HG02870 (cell line): ENCODE data around the gene GEMIN2.
"Not testable (repeated sequence)": the region's sequence is repeated elsewhere in the genome, so short reads cannot be mapped to it uniquely, and the experiment has no call there.

ENCODE experiments used
- ATAC-seq: cut with Tn5 transposase; IDR thresholded peaks from one replicate; pipeline ENCODE4 v1.9.1; 2021; ENCODE audit warnings: mild to moderate bottlenecking, moderate library complexity; ENCODE audit not compliant: unreplicated experiment

Gene GEMIN2

DNA sequence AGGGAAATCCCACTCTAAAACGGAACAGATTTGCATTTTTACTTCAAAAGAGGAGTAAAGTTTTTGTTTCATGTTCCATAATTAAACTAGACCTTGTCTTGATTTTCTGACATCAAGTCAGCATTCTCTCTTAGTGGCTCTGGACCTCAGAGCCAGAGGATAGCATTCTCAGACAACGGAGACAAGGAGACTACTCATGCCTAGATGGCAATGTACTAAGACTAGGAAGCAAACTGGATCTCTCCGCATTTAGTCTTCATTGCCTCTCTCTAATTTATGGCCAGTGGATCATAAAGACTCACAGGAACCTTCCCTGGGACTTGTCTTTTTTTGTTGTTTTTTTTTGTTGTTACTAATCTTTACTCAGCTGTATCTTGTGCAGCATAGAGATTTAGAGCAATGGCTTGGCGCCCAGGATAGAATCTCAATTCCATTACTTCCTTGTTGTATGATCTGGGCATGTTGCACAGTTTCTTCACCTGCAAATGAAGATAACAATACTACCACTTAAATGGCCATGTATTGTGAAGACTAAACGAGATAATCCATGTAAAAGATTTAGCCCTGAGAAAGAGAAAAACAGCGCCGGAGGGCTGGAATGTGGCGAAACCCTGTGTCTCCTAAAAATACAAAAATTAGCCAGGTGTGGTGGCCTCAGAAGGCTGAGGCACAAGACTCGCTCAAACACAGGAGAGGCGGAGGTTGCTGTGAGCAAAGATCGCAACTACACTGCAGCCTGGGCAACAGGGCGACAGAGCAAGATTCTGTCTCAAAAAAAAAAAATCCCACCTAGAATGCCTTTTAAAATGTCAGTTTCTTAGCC, 4.0 kb upstream of the GEMIN2 start:
- no peak for ATAC-seq

DNA sequence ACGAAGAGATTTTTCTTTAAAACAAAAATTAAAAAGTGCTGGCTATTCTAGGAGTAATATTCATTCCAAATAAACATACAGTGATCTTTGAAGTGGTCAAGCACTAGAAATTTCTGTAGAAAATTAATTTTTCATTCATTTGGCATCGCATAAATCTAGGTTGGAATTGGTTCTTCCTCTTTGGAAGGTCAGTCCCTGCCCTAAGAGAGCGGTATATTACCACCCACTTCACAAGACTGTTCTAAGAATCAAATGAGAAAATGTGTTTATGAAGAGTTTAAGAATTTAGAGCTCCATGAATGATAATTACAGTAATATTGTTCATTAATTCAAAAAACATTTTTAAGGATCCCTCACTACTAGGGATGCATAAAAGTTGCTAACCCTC, 444 bp upstream of the GEMIN2 start:
- ATAC-seq, result no peak

DNA sequence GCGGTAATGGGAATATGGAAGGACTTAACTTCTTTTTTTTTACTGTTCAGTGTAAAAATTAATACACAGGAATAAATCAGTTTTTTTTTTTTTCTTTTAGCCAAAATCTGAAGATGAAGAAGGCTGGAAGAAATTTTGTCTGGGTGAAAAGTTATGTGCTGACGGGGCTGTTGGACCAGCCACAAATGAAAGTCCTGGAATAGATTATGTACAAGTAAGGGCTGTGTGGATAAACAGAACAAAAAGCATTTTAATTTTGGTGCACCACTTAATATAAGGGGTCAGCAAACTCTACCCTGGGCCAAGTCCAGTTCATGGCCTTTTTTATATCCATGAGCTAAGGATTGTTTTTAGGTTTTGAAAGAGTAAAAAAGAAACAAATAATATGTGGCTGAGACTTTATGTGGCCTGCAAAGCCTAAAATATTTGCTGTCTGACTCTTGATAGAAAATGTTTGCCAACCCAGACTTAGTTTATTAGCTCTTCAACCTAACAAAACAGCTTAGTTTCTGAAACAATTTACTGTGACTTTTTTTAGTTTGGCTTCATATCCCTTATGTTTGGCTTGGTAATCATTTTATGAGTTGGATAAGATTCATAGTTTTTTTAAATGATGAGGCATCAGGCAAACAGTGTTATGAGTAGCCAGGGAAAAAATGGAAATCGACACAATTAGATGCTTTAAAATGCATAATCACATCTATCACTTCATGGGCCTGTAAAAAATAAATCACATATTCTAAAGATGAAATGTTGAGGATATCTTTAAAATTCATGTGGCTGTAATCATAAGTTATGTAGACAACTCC, 8.4 kb downstream of the GEMIN2 start:
- no peak for ATAC-seq

DNA sequence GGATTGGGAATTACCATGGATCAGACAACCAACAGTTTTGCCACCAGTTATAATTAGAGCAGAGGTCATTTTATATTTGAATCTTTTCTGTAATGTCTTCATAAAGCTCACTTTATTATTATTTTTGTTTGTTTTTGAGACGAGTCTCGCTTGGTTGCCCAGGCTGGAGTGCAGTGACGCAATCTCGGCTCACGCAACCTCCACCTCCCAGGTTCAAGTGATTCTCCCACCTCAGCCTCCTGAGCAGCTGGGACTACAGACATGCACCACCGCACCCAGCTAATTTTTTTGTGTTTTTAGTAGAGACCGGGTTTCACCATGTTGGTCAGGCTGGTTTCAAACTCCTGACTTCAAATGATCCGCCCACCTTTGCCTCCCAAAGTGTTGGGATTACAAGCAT, 23.7 kb downstream of the GEMIN2 start:
- ATAC-seq, result not testable (repeated sequence)

DNA sequence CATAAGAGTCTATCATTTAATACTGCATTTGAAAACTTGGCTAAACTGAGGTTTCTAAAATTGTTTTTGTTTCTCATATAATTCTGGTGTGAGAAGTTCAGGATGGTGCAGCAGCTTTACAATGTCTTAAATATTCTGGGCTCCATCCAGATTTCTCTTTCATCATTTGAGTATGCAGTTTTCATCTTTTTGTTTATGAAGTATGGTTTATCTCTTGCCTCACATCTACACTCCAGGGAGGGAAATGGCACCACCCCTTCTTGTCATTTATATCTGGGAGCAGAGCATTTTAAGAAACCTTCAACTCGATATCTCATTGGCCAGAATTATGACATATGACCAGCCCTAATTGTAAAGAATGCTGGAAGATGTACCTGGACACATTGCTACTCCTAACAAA, 24.3 kb downstream of the GEMIN2 start:
- ATAC-seq, result no peak

DNA sequence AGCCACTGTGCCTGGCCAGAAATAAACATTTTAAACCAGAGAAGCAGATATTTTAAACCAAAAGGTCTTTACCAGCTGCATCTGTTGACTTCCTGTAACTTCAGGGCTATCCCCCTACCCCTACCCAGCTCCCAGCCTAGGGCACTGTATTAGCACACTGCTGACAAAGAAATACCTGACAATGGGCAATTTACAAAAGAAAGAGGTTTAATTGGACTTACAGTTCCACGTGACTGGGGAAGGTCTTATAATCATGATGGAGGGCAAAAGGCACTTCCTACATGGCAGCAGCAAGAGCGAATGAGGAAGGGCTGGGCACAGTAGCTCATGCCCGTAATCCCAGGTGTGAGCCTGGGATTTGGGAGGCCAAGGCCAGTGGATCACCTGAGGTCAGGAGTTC, 26.0 kb downstream of the GEMIN2 start:
- no peak for ATAC-seq

DNA sequence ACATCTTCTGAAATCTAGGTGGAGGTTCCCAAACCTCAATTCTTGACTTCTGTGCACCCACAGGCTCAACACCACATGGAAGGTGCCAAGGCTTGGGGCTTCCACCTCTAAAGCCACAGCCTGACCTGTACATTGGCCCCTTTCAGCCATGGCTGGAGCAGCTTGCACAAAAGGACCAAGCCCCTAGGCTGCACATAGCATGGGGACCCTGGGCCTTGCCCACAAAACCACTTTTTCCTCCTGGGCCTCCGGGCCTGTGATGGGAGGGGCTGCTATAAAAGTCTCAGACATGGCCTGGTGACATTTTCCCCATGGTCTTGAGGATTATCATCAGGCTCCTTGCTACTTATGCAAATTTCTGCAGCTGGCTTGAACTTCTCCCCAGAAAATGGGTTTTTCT, 27.5 kb downstream of the GEMIN2 start:
- not testable (repeated sequence) for ATAC-seq

DNA sequence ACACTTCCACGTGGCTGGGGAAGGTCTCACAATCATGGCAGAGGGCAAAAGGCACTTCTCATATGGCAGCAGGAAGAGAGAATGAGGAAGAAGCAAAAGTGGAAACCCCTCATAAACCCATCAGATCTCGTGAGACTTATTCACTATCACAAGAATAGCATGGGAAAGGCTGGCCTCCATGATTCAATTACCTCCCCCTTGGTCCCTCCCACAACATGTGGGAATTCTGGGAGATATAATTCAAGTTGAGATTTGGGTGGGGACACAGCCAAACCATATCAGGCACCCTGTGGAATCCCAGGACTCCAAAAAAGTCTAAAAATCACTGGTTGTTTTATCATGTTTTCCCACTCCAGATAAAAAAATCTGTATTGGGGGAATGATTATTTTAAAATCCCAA, 29.1 kb downstream of the GEMIN2 start:
- not testable (repeated sequence) for ATAC-seq

DNA sequence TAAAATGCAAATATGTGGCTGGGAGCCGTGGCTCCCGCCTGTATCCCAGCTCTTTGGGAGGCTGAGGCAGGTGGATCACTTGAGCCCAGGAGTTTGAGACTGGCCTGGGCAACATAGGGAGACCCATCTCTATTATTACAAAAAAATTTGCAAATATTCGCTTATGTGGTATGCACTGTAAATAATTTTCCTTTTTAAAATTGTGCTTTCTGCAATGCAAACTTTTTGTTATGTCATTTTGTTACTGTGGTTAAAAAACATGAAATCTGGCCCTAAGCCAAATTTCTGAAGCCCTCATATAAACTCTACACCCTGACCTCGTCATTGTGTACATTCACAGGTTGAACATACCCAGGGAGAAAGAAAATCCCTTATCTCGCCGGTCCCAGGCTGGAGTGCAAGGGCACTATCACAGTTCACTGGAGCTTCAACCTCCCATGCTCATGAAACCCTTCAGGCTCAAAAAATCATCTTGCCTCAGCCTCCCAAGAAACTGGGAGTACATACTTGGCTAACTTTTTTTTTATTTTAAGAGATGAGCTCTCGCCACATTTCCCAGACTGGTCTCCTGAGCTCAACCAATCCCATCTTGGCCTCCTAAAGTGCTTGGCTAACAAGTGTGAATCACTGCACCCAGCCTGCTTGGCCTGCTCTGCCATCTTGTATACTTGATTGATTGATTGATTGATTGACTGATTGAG, 31.3 kb downstream of the GEMIN2 start:
- ATAC-seq, result no peak

DNA sequence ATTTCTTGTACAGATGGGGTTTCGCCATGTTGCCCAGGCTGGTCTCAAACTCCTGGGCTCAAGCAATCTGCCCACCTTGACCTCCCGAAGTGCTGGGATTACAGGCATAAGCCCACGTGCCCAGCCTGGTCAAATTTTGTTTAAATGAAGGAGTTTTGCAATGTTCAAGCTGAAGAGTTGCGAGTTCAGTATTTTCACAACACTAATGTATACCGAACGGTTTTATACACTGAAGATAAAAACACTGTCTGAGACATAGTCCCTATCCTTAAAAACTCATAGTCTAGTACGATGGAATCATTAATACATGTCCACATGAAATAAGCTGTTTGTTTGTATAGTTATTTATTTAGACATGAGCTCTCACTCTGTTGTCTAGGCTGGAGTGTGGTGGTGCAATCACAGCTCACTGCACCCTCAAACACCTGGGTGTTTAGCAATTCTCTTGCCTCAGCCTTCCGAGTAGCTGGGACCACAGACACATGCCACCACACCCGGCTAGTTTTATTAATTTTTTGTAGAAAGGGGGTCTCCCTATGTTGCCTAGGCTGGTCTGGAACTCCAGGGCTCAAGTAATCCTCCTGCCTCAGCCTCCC, 40.6 kb downstream of the GEMIN2 start:
- no peak for ATAC-seq

DNA sequence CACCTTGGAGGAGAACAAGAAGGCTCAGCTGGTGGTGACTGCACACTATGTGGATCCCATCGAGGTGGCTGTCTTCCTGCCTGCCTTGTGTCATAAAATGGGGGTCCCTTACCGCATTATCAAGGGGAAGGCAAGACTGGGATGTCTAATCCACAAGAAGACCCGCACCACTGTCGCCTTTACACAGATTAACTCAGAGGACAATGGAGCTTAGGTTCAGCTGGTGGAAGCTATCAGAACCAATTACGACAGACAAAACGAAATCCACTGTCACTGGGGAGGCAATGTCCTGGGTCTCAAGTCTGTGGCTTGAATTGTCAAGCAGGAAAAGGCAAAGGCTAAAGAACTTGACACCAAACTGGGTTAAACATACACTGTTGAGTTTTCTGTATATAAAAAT, 43.4 kb downstream of the GEMIN2 start:
- no peak for ATAC-seq

DNA sequence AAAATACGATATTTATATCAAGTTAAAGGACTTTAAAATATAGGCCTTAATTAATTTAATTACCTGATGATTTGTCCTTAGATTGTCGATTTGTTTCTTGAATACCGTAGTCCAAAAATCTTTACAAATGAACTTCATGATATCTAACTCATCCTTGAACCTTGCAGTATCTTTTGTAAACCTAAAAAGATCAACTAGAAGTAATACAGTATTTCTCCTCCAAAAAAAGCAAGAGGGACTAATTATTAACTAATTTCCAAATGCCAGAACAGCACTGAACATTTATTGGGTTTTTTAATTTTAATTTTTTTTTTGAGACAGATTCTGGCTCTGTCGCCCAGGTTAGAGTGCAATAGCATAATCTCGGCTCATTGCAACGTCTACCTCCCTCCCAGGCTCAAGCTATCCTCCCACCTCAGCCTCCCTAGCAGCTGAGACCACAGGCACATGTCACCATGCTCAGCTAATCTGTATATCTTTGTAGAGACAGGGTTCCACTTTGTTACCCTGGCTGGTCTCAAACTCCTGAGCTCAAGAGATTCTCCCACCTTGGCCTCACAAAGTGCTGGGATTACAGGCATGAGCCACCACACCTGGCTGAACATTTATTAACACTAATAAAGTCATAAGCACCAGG, 44.2 kb downstream of the GEMIN2 start:
- no peak for ATAC-seq

DNA sequence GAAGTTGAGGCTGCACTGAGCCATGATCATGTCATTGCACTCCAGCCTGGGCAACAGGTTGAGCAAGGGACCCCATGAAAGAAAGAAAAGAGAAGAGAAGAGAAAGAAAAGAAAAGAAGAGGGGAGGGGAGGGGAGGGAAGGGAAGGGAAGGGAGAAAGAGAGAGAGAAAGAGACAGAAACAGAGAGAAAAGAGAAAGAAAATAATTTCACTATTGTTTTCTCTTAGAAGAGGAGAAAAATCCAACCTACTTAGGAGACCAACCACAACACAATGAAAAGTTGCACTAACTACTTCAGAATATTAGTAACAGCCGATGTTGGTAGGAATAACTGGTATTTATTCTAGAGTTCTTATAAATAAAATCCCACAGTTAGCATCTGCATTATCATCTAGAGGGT, 46.4 kb downstream of the GEMIN2 start:
- no peak for ATAC-seq

DNA sequence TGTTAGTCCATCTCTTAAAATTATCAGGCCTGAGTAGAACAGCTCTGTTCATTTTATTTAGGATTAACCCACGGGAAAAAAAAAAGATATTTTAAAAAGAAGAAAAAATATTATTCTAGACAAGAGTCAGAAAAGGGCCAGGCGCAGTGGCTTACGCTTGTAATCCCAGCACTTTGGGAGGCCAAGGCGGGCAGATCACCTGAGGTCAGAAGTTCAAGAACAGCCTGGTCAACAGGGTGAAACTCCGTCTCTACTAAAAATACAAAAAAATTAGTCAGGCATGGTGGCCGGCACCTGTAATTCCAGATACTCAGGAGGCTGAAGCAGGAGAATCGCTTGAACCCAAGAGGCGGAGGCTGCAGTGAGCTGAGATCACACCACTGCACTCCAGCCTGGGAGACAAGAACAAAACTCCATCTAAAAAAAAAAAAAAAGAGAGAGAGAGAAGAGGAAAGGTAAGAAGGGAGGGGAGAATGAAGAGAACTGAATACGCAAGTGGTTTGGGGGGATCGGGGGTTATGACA, 53.7 kb downstream of the GEMIN2 start:
- ATAC-seq, result not testable (repeated sequence)

DNA sequence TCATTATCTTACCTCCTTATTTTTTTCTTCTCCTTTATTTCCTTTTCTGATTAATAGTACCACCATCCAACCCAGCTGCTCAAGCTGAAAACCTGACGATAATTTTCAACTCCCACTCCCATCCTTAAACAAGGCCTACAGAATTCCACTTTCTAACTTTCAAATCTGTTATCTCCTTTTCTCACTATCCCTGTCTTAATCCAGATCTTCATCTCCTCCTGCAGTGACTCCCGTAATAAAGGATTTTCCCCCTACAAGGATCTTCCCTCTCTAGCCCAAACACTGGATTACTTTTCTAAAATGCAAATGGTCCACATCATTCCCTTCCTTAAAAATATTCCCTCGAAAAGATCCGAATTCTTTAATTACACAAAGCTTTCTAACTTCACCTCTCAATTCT, 54.5 kb downstream of the GEMIN2 start:
- ATAC-seq, result no peak

DNA sequence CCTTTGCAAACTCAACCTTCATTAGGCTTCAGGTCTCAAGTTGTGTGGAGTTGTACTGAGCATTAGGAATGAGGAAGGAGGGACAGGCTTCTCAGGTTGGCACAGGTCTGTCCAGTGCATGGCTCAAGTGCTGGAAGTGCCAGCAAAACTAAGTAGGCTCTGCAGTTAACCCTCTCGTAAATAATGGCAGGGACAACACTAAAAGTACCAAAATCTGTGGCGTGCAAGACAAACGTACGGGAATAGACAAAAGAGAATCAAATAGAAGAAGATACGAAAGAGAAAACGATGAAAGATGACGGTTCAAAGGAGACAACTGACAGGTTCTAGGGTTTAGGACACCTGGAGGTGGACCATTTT, 55.4 kb downstream of the GEMIN2 start:
- ATAC-seq, result no peak

DNA sequence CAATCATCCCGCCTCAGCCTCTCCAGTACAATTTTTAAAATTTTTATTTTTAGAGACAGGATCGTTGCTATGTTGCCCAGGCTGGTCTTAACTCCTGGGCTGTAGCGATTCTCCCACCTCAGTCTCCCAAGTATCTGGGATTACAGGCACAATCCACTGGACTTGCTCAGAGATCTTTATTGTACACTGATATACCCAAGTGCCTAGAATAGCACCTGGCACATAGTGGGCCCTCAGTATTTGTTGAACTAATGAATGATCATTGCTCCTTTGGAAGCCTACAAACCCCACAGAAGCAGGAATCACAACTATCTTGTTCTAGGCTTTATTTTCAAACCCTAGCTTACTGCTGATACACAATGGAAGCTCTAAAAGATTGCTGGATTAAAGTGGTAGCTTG, 59.1 kb downstream of the GEMIN2 start:
- no peak for ATAC-seq

DNA sequence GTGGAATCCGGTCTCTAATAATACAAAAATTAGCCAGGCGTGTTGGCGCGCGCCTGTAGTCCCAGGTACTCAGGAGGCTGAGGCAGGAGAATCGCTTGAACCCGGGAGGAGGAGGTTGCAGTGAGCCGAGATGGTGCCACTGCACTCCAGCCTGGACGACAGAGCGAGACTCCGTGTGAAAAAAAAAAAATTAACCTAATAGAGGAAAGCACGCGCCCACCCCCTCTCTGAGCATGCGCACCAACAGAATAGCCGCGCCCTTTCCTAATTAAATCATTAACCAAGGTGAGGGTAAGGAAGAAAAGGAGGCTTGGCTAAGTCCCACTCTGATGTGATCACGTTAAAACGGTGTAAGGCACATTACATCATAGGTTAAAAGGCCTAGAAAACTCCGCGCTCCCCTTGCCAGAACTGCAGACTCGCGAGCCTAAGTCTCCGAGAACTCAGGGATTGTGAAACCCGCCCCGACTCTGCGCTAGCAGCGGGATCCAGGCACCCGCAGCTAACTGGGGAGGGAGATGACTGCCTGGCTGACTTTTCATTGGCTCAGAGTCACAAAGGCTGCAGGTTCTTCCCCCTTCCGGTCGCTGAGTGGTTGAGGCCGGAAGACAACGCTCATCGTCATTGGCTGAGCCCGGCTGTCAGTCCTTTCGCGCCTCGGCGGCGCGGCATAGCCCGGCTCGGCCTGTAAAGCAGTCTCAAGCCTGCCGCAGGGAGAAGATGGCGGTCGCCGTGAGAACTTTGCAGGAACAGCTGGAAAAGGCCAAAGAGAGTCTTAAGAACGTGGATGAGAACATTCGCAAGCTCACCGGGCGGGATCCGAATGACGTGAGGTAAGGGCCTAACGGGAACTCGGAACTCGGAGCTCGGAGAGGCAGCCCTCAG, 60.7 kb downstream of the GEMIN2 start, which contains the start of gene PNN:
PNN (plus strand) TSS at position 695 of the 885 bp plus-strand sequence; CDS start at position 721, 26 bp downstream.
- peak; percentile 91 for ATAC-seq

DNA sequence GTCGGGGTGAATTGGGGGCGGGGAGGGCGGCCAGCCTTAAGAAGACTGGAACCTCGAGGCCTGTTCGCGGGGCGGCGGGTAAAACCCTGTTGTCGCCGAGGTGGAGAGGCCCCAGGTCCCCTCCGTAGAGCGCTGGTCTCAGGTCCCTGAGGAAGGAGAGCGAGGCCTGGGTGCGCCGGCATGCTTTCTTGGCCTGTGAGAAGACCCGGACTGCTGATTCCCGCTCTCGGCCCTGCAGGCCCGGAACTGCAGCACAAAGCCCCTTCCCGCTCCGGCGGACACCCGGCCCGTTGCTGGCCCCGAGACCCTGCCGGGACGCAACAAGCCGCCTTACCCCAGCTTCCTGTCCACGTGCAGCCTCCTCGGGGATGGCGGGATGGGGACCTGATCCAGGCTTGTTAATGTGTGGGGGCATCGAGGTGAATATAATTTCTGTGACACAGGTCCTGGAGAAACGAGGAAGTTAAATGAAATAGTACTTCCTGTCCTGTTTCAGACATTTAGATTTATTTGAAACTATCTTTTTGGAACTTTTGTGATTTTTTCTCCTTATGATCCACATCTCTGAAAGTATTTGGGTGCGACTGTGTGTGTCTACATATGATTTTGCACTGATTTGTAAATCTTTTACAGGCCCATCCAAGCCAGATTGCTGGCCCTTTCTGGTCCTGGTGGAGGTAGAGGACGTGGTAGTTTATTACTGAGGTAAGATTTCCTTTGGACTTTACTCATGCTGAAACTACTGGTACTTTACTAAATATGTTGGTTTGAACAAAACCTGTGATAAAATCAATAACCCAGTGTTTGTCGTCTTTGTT, 61.5 kb downstream of the GEMIN2 start:
- peak; percentile 3 for ATAC-seq
